Spleen (tissue), 11 donors: Measurements from ENCODE around the gene HOXA5. TPM values are rescaled to one million over a fixed set of nuclear protein-coding genes. Genes with fewer than 3 reads are reported as not detected.

Experiments used
- DNase-seq: peaks from one replicate; pipeline ENCODE4 v3.0.0-alpha.2; 2020
- H3K27ac ChIP-seq, 8 donors: fragments of 200-600 bp; sonication (generic) in 7 of 8; 1 replicate in 4 of 8; 2 replicates in 4 of 8; pipeline versions ENCODE4 v1.5.0 to v1.8.0; 2016 to 2021; ENCODE audit warnings: inconsistent platforms in 4 of 8, mild to moderate bottlenecking in 4 of 8, moderate library complexity in 1 of 8
- H3K27me3 ChIP-seq, 7 donors: fragments of 200-600 bp; sonication (generic) in 6 of 7; replicated peaks in 1 of 7; 1 replicate in 4 of 7; 2 replicates in 3 of 7; pipeline versions ENCODE4 v1.5.0 to v1.8.0; 2016 to 2021; ENCODE audit warnings: inconsistent platforms in 3 of 7, mild to moderate bottlenecking in 1 of 7
- H3K36me3 ChIP-seq, 6 donors: fragments of 200-600 bp; sonication (generic) in 5 of 6; 1 replicate in 4 of 6; 2 replicates in 2 of 6; pipeline versions ENCODE4 v1.5.0 to v1.8.0; 2016 to 2021; ENCODE audit warnings: inconsistent platforms in 2 of 6
- H3K4me1 ChIP-seq, 6 donors: fragments of 200-600 bp; sonication (generic) in 5 of 6; 1 replicate in 3 of 6; 2 replicates in 3 of 6; pipeline versions ENCODE4 v1.5.0 to v1.8.0; 2016 to 2021; ENCODE audit warnings: inconsistent platforms in 3 of 6
- H3K4me3 ChIP-seq, 8 donors: fragments of 200-600 bp; sonication (generic) in 7 of 8; 1 replicate in 4 of 8; 2 replicates in 4 of 8; pipeline versions ENCODE4 v1.5.0 to v1.8.0; 2016 to 2021; ENCODE audit warnings: inconsistent platforms in 4 of 8, mild to moderate bottlenecking in 4 of 8, moderate library complexity in 2 of 8
- H3K9me3 ChIP-seq, 8 donors: fragments of 200-600 bp; sonication (generic) in 7 of 8; 1 replicate in 4 of 8; 2 replicates in 4 of 8; pipeline versions ENCODE4 v1.5.0 to v1.8.0; 2016 to 2021; ENCODE audit warnings: inconsistent platforms in 4 of 8
- CTCF ChIP-seq, 11 experiments: fragments of 200-600 bp in 7 of 11; fragments of 450-650 bp in 4 of 11; sonication (generic) in 4 of 11; IDR thresholded peaks in 8 of 11; conservative IDR thresholded peaks in 3 of 11; 1 replicate in 7 of 11; 2 replicates in 4 of 11; pipeline versions ENCODE4 v1.4.0 to v1.8.0; 2016 to 2021; ENCODE audit warnings: antibody characterized with exemption in 11 of 11, inconsistent platforms in 4 of 11, mild to moderate bottlenecking in 1 of 11
- POLR2A ChIP-seq, 3 donors: fragments of 450-650 bp; IDR thresholded peaks; one replicate each; pipeline ENCODE4 v1.5.1; 2017; ENCODE audit warnings: antibody characterized with exemption in 3 of 3, mild to moderate bottlenecking in 1 of 3
- POLR2AphosphoS5 ChIP-seq, 3 donors: sonication (generic); formaldehyde crosslinking; IDR thresholded peaks; one replicate each; pipeline ENCODE4 v1.5.1; 2017; ENCODE audit warnings: antibody characterized with exemption in 3 of 3
- WGBS, 5 donors: extraction: QIAGEN DNeasy Blood & Tissue Kit in 3 of 5; methylation state at CpG; one replicate each; pipeline versions ENCODE4 v1.1.5 to v1.1.7; 2013 to 2018; 5-methylcytosine and 5-hydroxymethylcytosine counted together
- intact Hi-C: fragments of 100-400 bp; cut with DNase I; formaldehyde crosslinking; loops from one replicate; pipeline ENCODE4 v1.15.0; 2023; ENCODE audit warnings: low total_unique reads
- polyA plus RNA-seq, 3 donors: library from polyadenylated mRNA; stranded (reverse); fragments of 200-250 nt; gene quantifications; one replicate each; pipeline ENCODE4 v1.2.1, GENCODE V29; 2013
- total RNA-seq, 7 donors: library from RNA; depleted of rRNA in 3 of 7; stranded (reverse); fragments of >200 nt in 3 of 7; fragmentation: NEBNext Ultra II Directional in 4 of 7; extraction: Animal tissue kit (Norgen Biotek cat#: 25700) in 4 of 7; gene quantifications; one replicate each; pipeline versions ENCODE4 v1.1.0 to v1.2.1, GENCODE V29; 2016 to 2021
- donor health status: healthy with polysubstance abuse.
- donor health status: DM: no; HTN: no; CAD: no; lungs with moderate emphysema.
- donor health status: DM: no; HTN: no; CAD: no.
- donor health status: Bipolar disorder and iron deficiency.
- donor health status: healthy.
- donor health status: DM: no; HTN: no; CAD: no.
- donor health status: DM: yes; HTN: yes; CAD: no.

The HOXA5 gene
- total and polyA plus RNA-seq, 10 donors: 1.6 to 9.3 (median 3.3) TPM

- H3K36me3 ChIP-seq: no peaks in the 10 kb centered on the region
- DNase-seq: no peak
- H3K4me3 ChIP-seq: peak overlapping the region in 2 of 8 donors; percentile 20 to 50
- no peaks in the 10 kb centered on the region for H3K9me3 ChIP-seq
- no peak overlapping the region for H3K27ac ChIP-seq
- TF ChIP-seq POLR2AphosphoS5 (IDR thresholded peaks at IDR 0.05): peak in 1 of 3 donors; percentile 14
- TF ChIP-seq CTCF (IDR thresholded peaks at IDR 0.05 in 8 of 11, conservative IDR thresholded peaks at IDR 0.05 in 3 of 11): no peak
- H3K27me3 ChIP-seq: peaks cover 52 to 100% (median 99%) of the 10 kb centered on the region in 7 donors
- intact Hi-C loops: loop anchor here (10.0 kb wide), 1 partner anchor 1333 kb away; no protein-coding TSS in a partner anchor
- whole genome bisulfite sequencing, 5 donors: 5 to 9% (median 8%) methylated on average over 33 to 46 of the region's 46 CpGs
- H3K4me1 ChIP-seq: peaks cover 28 to 79% (median 65%) of the 10 kb centered on the region in 6 donors
Measured at GRCh38 chr7:27187475-27188385, 44.2 kb upstream of the HOXA5 start.

GRCh38 chr7:27186668-27187474 lies 43.4 kb upstream of the HOXA5 start:
- Histone ChIP-seq H3K27me3 (peaks cover 47 to 100% (median 100%) of the 10 kb centered on the region in 7 donors), H3K9me3 (no peaks in the 10 kb centered on the region), H3K4me1 (peaks cover 26 to 72% (median 57%) of the 10 kb centered on the region in 6 donors), H3K27ac (no peak overlapping the region), H3K4me3 (no peak overlapping the region), H3K36me3 (no peaks in the 10 kb centered on the region)
- peak; percentile 22 for DNase-seq
- TF ChIP-seq POLR2AphosphoS5 (IDR thresholded peaks at IDR 0.05): no peak
- intact Hi-C loops: loop anchor here (10.0 kb wide), 1 partner anchor 1332 kb away; no protein-coding TSS in a partner anchor
- 20 to 33% (median 27%) methylated on average over 4 of the region's 4 CpGs for WGBS, 5 donors

GRCh38 chr7:27185854-27186667 lies 42.6 kb upstream of the HOXA5 start:
- no peak for TF ChIP-seq POLR2AphosphoS5 (IDR thresholded peaks at IDR 0.05)
- TF ChIP-seq POLR2A (IDR thresholded peaks at IDR 0.05): no peak
- no peak for TF ChIP-seq CTCF (IDR thresholded peaks at IDR 0.05 in 8 of 11, conservative IDR thresholded peaks at IDR 0.05 in 3 of 11)
- peak; percentile 58 for DNase-seq

More at GRCh38 chr7:27185854-27186667, 42.6 kb upstream of the HOXA5 start:
- Histone ChIP-seq H3K36me3 (no peaks in the 10 kb centered on the region), H3K27ac (no peak overlapping the region), H3K4me1 (peaks cover 26 to 67% (median 54%) of the 10 kb centered on the region in 6 donors), H3K4me3 (peak overlapping the region in 1 of 8 donors; percentile 67), H3K27me3 (peaks cover 42 to 100% (median 99%) of the 10 kb centered on the region in 7 donors), H3K9me3 (no peaks in the 10 kb centered on the region)
- intact Hi-C loops: loop anchor here (10.0 kb wide), 1 partner anchor 1331 kb away; no protein-coding TSS in a partner anchor
- 6 to 9% (median 7%) methylated on average over 23 to 24 of the region's 24 CpGs for WGBS, 5 donors
